ENCODE data around the gene KCNAB3. TPM values are rescaled to one million over a fixed set of nuclear protein-coding genes. Genes with fewer than 3 reads are reported as not detected.
"Not testable (repeated sequence)": the region's sequence is repeated elsewhere in the genome, so short reads cannot be mapped to it uniquely, and the experiment has no call there.

The KCNAB3 gene
- 0.29 TPM in 1 of 2 replicates, not detected in the other for total RNA-seq (2014; rRNA removed; shearing (Covaris generic); ENCODE audit: low replicate concordance)

GRCh38 chr17:7929158-7930023 is at the start of gene KCNAB3:
Gene KCNAB3 (minus strand): TSS chr17:7929856. CDS start chr17:7929435, 421 bp downstream.
- no peak for DNase-seq (ENCODE audit: low read depth)
- in situ Hi-C loops (cut with HindIII; ENCODE audit: low pct_unique_long_range_greater_than_20kb, low sequenced_read_pairs): no loop called here

GRCh38 chr17:7977805-7978204 is 48.1 kb upstream of the KCNAB3 start:
- no peak for DNase-seq (ENCODE audit: low read depth)
- in situ Hi-C loops (cut with HindIII; ENCODE audit: low pct_unique_long_range_greater_than_20kb, low sequenced_read_pairs): no loop called here

- in situ Hi-C loops (cut with HindIII; ENCODE audit: low pct_unique_long_range_greater_than_20kb, low sequenced_read_pairs): no loop called here
- no peak for DNase-seq (ENCODE audit: low read depth)
Observed at GRCh38 chr17:7977039-7977438, 47.4 kb upstream of the KCNAB3 start.

GRCh38 chr17:7974638-7975131 is 45.0 kb upstream of the KCNAB3 start:
- in situ Hi-C loops (cut with HindIII; ENCODE audit: low pct_unique_long_range_greater_than_20kb, low sequenced_read_pairs): no loop called here
- DNase-seq (ENCODE audit: low read depth): no peak

GRCh38 chr17:7972131-7972785 is 42.6 kb upstream of the KCNAB3 start:
- no peak for DNase-seq (ENCODE audit: low read depth)
- in situ Hi-C loops (cut with HindIII; ENCODE audit: low pct_unique_long_range_greater_than_20kb, low sequenced_read_pairs): no loop called here

- DNase-seq (ENCODE audit: low read depth): no peak
- in situ Hi-C loops (cut with HindIII; ENCODE audit: low pct_unique_long_range_greater_than_20kb, low sequenced_read_pairs): no loop called here
Observed at GRCh38 chr17:7971651-7972050, 42.0 kb upstream of the KCNAB3 start.

- no peak for DNase-seq (ENCODE audit: low read depth)
- in situ Hi-C loops (cut with HindIII; ENCODE audit: low pct_unique_long_range_greater_than_20kb, low sequenced_read_pairs): no loop called here
Observed at GRCh38 chr17:7969433-7969832, 39.8 kb upstream of the KCNAB3 start.

- no peak for DNase-seq (ENCODE audit: low read depth)
- in situ Hi-C loops (cut with HindIII; ENCODE audit: low pct_unique_long_range_greater_than_20kb, low sequenced_read_pairs): no loop called here
Observed at GRCh38 chr17:7967751-7968150, 38.1 kb upstream of the KCNAB3 start.

GRCh38 chr17:7961421-7961820 is 31.8 kb upstream of the KCNAB3 start:
- no peak for DNase-seq (ENCODE audit: low read depth)
- in situ Hi-C loops (cut with HindIII; ENCODE audit: low pct_unique_long_range_greater_than_20kb, low sequenced_read_pairs): no loop called here

- in situ Hi-C loops (cut with HindIII; ENCODE audit: low pct_unique_long_range_greater_than_20kb, low sequenced_read_pairs): no loop called here
- DNase-seq (ENCODE audit: low read depth): no peak
Observed at GRCh38 chr17:7959503-7960253, 30.0 kb upstream of the KCNAB3 start.

- in situ Hi-C loops (cut with HindIII; ENCODE audit: low pct_unique_long_range_greater_than_20kb, low sequenced_read_pairs): no loop called here
- no peak for DNase-seq (ENCODE audit: low read depth)
Observed at GRCh38 chr17:7956228-7956965, 26.7 kb upstream of the KCNAB3 start.

- in situ Hi-C loops (cut with HindIII; ENCODE audit: low pct_unique_long_range_greater_than_20kb, low sequenced_read_pairs): no loop called here
- DNase-seq (ENCODE audit: low read depth): no peak
Observed at GRCh38 chr17:7955414-7956227, 26.0 kb upstream of the KCNAB3 start.

- in situ Hi-C loops (cut with HindIII; ENCODE audit: low pct_unique_long_range_greater_than_20kb, low sequenced_read_pairs); DNase-seq (ENCODE audit: low read depth): not testable (repeated sequence)
Observed at GRCh38 chr17:7953266-7953665, 23.6 kb upstream of the KCNAB3 start.

GRCh38 chr17:7951143-7951792 is 21.6 kb upstream of the KCNAB3 start:
- in situ Hi-C loops (cut with HindIII; ENCODE audit: low pct_unique_long_range_greater_than_20kb, low sequenced_read_pairs): no loop called here
- no peak for DNase-seq (ENCODE audit: low read depth)

- in situ Hi-C loops (cut with HindIII; ENCODE audit: low pct_unique_long_range_greater_than_20kb, low sequenced_read_pairs): no loop called here
- DNase-seq (ENCODE audit: low read depth): no peak
Observed at GRCh38 chr17:7950578-7950977, 20.9 kb upstream of the KCNAB3 start.

- in situ Hi-C loops (cut with HindIII; ENCODE audit: low pct_unique_long_range_greater_than_20kb, low sequenced_read_pairs): no loop called here
- no peak for DNase-seq (ENCODE audit: low read depth)
Observed at GRCh38 chr17:7947651-7948050, 18.0 kb upstream of the KCNAB3 start.

- in situ Hi-C loops (cut with HindIII; ENCODE audit: low pct_unique_long_range_greater_than_20kb, low sequenced_read_pairs): no loop called here
- no peak for DNase-seq (ENCODE audit: low read depth)
Observed at GRCh38 chr17:7946441-7946840, 16.8 kb upstream of the KCNAB3 start.

Data from Caki2 (cell line).